GM10266 (cell line): Measurements from ENCODE around the gene RCAN2.

Experiments
- DNase-seq: peaks from one replicate; pipeline ENCODE4 v3.0.0; 2012; ENCODE audit errors: extremely low spot score
- TF ChIP-seq, protein P1 (sequence below): IDR thresholded peaks from 2 replicates; pipeline ENCODE4 v1.5.1; 2012; ENCODE audit warnings: mild to moderate bottlenecking, low read depth; ENCODE audit not compliant: control insufficient read depth, insufficient read depth; ENCODE audit errors: missing control alignments

The RCAN2 gene

GRCh38 chr6:46246727-46247126 lies 244.5 kb downstream of the RCAN2 start:
- TF ChIP-seq, protein P1, sequence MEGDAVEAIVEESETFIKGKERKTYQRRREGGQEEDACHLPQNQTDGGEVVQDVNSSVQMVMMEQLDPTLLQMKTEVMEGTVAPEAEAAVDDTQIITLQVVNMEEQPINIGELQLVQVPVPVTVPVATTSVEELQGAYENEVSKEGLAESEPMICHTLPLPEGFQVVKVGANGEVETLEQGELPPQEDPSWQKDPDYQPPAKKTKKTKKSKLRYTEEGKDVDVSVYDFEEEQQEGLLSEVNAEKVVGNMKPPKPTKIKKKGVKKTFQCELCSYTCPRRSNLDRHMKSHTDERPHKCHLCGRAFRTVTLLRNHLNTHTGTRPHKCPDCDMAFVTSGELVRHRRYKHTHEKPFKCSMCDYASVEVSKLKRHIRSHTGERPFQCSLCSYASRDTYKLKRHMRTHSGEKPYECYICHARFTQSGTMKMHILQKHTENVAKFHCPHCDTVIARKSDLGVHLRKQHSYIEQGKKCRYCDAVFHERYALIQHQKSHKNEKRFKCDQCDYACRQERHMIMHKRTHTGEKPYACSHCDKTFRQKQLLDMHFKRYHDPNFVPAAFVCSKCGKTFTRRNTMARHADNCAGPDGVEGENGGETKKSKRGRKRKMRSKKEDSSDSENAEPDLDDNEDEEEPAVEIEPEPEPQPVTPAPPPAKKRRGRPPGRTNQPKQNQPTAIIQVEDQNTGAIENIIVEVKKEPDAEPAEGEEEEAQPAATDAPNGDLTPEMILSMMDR = no peak

GRCh38 chr6:46246081-46246480 lies 245.2 kb downstream of the RCAN2 start:
- no peak for DNase-seq
- TF ChIP-seq, protein P1 = no peak

More at GRCh38 chr6:46246727-46247126, 244.5 kb downstream of the RCAN2 start:
- no peak for DNase-seq

DNA sequence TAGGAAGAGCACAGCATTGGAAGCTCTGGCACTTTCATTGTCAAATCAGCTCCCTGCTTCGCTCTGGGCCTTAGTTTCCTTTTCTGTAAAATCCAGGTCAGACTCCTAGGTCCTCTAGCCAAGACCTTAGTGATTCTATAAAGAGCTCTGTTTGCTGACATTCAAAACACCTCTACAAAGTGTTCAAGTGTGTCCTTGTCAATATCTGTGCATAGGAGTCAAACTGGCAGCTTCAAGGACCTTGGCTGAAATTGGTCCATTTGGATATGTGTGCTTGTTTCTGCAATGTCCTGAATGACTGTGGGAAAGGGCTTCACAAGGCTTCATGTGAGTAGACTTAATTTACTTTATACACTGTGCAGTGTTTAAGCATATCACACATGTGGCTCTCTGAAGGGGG lies 246.6 kb downstream of the RCAN2 start:
- no peak for DNase-seq
- TF ChIP-seq, protein P1 = no peak

GRCh38 chr6:46243754-46244153 lies 247.5 kb downstream of the RCAN2 start:
- no peak for DNase-seq
- TF ChIP-seq, protein P1 = no peak

DNA sequence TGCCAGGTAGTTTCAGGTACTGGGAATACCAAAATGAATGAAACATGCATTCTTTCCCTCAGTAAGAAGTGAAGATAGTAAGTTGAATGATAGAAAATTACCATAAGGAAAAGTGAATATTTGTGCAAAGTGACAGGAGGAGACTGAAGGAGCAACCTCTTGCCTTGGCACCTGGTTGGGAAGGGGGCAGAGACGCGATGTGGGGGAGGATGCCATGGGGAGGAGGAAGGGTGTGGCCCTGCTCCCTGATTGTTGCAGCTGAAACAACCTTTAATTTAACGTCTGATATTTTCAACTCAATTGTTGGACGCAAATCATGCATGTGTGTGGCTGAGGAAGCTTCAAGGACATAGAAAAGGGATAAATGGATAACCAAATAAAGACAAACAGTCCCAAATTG lies 248.3 kb downstream of the RCAN2 start:
- no peak for DNase-seq
- TF ChIP-seq, protein P1 = no peak

DNA sequence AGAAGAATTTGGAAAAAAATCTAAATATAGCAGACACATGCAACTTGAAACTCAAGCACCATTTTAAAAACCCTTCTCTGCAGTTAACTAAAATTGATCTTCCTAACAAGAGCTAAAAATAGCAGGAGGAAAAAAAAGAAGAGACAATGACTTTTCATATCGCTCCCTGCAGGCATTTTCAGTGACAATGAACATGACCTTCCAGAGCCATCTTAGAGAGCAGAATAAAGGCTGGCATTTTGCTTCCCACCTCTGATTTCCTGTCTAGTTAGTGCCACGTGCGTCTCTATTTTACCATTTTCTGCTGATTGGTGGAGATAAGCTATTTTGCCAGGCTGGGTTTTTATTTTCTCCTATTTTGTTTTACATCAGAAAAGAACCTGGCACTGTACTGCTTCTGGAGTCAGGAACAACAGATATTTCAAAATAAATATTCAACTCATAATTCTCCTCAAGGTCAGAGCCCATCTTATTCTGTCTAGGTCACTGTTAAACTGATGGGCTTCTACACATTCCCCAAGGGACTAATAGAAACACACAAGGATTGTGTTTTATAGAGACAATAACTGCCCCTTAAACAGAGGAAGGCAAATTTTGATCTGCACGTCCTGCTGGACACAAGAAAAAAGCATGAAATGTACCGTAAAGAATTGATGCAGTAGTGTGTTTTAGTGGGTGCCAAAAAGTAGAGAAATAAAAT lies 250.2 kb downstream of the RCAN2 start:
- no peak for DNase-seq
- TF ChIP-seq, protein P1 = no peak

GRCh38 chr6:46236752-46237151 lies 254.5 kb downstream of the RCAN2 start:
- no peak for DNase-seq
- TF ChIP-seq, protein P1 = no peak
